ENCODE results near the gene RHOF.

Gene RHOF

GRCh38 chr12:121826318-121827150 lies 33.0 kb upstream of the RHOF start:
- no peak overlapping the region for H3K18ac ChIP-seq (ENCODE audit: low read length)
- H3K9me3 ChIP-seq (ENCODE audit: insufficient read depth, low read depth, low read length): no peaks in the 10 kb centered on the region
- H4K8ac ChIP-seq (ENCODE audit: low read depth, low read length): no peak overlapping the region
- H2BK120ac ChIP-seq (ENCODE audit: insufficient read depth, low read length, poor library complexity): no peak overlapping the region
- H3K4me2 ChIP-seq (ENCODE audit: low read length): no peak overlapping the region
- H3K27ac ChIP-seq (ENCODE audit: low read depth, low read length): no peak overlapping the region
- H3K14ac ChIP-seq (ENCODE audit: low read length): no peak overlapping the region
- H3K27me3 ChIP-seq (ENCODE audit: insufficient read depth, low read length): no peaks in the 10 kb centered on the region
- H4K12ac ChIP-seq (ENCODE audit: low read depth, low read length): no peak overlapping the region
- H4K91ac ChIP-seq (ENCODE audit: low read depth, low read length): no peak overlapping the region
- H3K4me3 ChIP-seq (ENCODE audit: low read depth, low read length): no peak overlapping the region
- H2AFZ ChIP-seq (ENCODE audit: insufficient read depth, low read length, poor library complexity): no peak overlapping the region
- no peak overlapping the region for H3K23ac ChIP-seq (ENCODE audit: low read length)
- peaks cover 67 to 78% of the 10 kb centered on the region in 2 experiments for H3K36me3 ChIP-seq (ENCODE audit: control insufficient read depth in 1 of 2, insufficient read depth in 2 of 2, low read length in 2 of 2)
- H3K4ac ChIP-seq (ENCODE audit: low read depth, low read length): no peak overlapping the region
- H2BK5ac ChIP-seq (ENCODE audit: low read depth, low read length, poor library complexity): no peak overlapping the region
- WGBS (ENCODE audit: extremely low coverage, insufficient coverage, insufficient read length): no CpG with 5 or more reads among the region's 18 CpGs
- no peak overlapping the region for H2AK5ac ChIP-seq (ENCODE audit: low read length)
- no peak overlapping the region for H3K9ac ChIP-seq (ENCODE audit: low read length)
- no peaks in the 10 kb centered on the region for H3K79me1 ChIP-seq (ENCODE audit: low read length)
- no peak for DNase-seq
- H3K79me2 ChIP-seq (ENCODE audit: control insufficient read depth, insufficient read depth, low read length, poor library complexity): no peaks in the 10 kb centered on the region
- H2BK12ac ChIP-seq (ENCODE audit: low read length): no peak overlapping the region
- no peaks in the 10 kb centered on the region for H3K4me1 ChIP-seq (ENCODE audit: control insufficient read depth in 1 of 2, insufficient read depth in 2 of 2, low read length in 2 of 2)

DNA sequence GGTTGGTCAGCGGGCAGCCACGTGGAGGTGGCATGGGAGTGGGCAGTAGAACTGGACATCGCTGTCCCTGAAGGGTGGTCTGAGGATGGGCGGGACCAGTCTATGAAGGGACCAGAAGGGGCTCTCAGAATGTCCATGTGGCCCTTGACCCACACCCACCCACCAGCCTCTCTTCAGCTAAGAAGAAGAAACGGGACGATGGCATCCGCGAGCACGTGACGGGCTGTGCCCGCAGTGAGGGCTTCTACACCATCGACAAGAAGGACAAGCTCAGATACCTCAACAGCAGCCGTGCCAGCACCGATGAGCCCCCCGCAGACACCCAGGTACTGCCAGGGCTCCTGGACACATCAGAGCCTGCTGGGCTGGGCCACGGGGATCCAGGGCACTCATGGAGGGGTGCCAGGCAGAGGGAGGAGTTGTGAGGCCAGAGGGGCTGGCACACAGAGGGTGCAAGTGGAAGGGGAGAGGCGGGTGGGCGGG lies 31.6 kb upstream of the RHOF start:
- Histone ChIP-seq H4K91ac (ENCODE audit: low read depth, low read length) (no peak overlapping the region), H2AK5ac (ENCODE audit: low read length) (no peak overlapping the region), H4K12ac (ENCODE audit: low read depth, low read length) (no peak overlapping the region), H2AFZ (ENCODE audit: insufficient read depth, low read length, poor library complexity) (no peak overlapping the region), H3K27ac (ENCODE audit: low read depth, low read length) (no peak overlapping the region), H2BK5ac (ENCODE audit: low read depth, low read length, poor library complexity) (no peak overlapping the region), H3K36me3 (ENCODE audit: control insufficient read depth in 1 of 2, insufficient read depth in 2 of 2, low read length in 2 of 2) (peaks cover 67 to 78% of the 10 kb centered on the region in 2 experiments), H3K4me3 (ENCODE audit: low read depth, low read length) (no peak overlapping the region), H4K8ac (ENCODE audit: low read depth, low read length) (no peak overlapping the region), H3K18ac (ENCODE audit: low read length) (no peak overlapping the region), H3K4me1 (ENCODE audit: control insufficient read depth in 1 of 2, insufficient read depth in 2 of 2, low read length in 2 of 2) (no peaks in the 10 kb centered on the region), H2BK120ac (ENCODE audit: insufficient read depth, low read length, poor library complexity) (no peak overlapping the region), H3K4ac (ENCODE audit: low read depth, low read length) (no peak overlapping the region), H3K79me1 (ENCODE audit: low read length) (no peaks in the 10 kb centered on the region), H3K9me3 (ENCODE audit: insufficient read depth, low read depth, low read length) (no peaks in the 10 kb centered on the region), H3K79me2 (ENCODE audit: control insufficient read depth, insufficient read depth, low read length, poor library complexity) (no peaks in the 10 kb centered on the region), H3K14ac (ENCODE audit: low read length) (no peak overlapping the region), H3K27me3 (ENCODE audit: insufficient read depth, low read length) (no peaks in the 10 kb centered on the region), H2BK12ac (ENCODE audit: low read length) (no peak overlapping the region), H3K4me2 (ENCODE audit: low read length) (no peak overlapping the region), H3K23ac (ENCODE audit: low read length) (no peak overlapping the region), H3K9ac (ENCODE audit: low read length) (no peak overlapping the region)
- DNase-seq: no peak
- no CpG with 5 or more reads among the region's 18 CpGs for WGBS (ENCODE audit: extremely low coverage, insufficient coverage, insufficient read length)

DNA sequence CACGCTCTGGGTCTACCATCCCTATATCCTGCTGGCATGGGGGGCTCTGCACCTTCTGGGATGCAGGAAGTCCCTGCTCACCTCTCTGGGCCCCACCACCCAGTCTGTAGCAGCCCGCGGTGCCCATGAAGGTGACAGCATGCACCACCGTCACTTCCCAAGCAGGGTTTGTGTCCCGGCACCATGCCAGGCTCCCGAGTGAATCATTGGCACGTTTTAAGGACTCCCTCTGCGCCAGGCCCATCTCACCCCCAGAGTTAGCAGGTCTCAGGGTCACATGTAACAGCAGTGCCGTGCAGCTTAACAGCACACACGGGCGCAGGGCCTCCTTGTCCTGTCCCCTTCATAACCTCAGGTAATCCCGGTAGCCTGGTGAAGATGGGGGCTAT lies 30.2 kb upstream of the RHOF start:
- H3K4ac ChIP-seq (ENCODE audit: low read depth, low read length): no peak overlapping the region
- H2BK12ac ChIP-seq (ENCODE audit: low read length): no peak overlapping the region
- no peak overlapping the region for H3K4me2 ChIP-seq (ENCODE audit: low read length)
- H3K4me1 ChIP-seq (ENCODE audit: control insufficient read depth in 1 of 2, insufficient read depth in 2 of 2, low read length in 2 of 2): no peaks in the 10 kb centered on the region
- no peak overlapping the region for H3K4me3 ChIP-seq (ENCODE audit: low read depth, low read length)
- no peaks in the 10 kb centered on the region for H3K9me3 ChIP-seq (ENCODE audit: insufficient read depth, low read depth, low read length)
- no peaks in the 10 kb centered on the region for H3K79me1 ChIP-seq (ENCODE audit: low read length)
- H4K91ac ChIP-seq (ENCODE audit: low read depth, low read length): no peak overlapping the region
- H4K8ac ChIP-seq (ENCODE audit: low read depth, low read length): no peak overlapping the region
- H3K27me3 ChIP-seq (ENCODE audit: insufficient read depth, low read length): no peaks in the 10 kb centered on the region
- DNase-seq: no peak
- H3K14ac ChIP-seq (ENCODE audit: low read length): no peak overlapping the region
- no peak overlapping the region for H3K23ac ChIP-seq (ENCODE audit: low read length)
- no peak overlapping the region for H2BK5ac ChIP-seq (ENCODE audit: low read depth, low read length, poor library complexity)
- H4K12ac ChIP-seq (ENCODE audit: low read depth, low read length): no peak overlapping the region
- peaks cover 67 to 76% of the 10 kb centered on the region in 2 experiments for H3K36me3 ChIP-seq (ENCODE audit: control insufficient read depth in 1 of 2, insufficient read depth in 2 of 2, low read length in 2 of 2)
- H2AK5ac ChIP-seq (ENCODE audit: low read length): no peak overlapping the region
- H2BK120ac ChIP-seq (ENCODE audit: insufficient read depth, low read length, poor library complexity): no peak overlapping the region
- H3K18ac ChIP-seq (ENCODE audit: low read length): no peak overlapping the region
- H3K9ac ChIP-seq (ENCODE audit: low read length): no peak overlapping the region
- WGBS (ENCODE audit: extremely low coverage, insufficient coverage, insufficient read length): no CpG with 5 or more reads among the region's 12 CpGs
- no peak overlapping the region for H3K27ac ChIP-seq (ENCODE audit: low read depth, low read length)
- H2AFZ ChIP-seq (ENCODE audit: insufficient read depth, low read length, poor library complexity): no peak overlapping the region
- H3K79me2 ChIP-seq (ENCODE audit: control insufficient read depth, insufficient read depth, low read length, poor library complexity): no peaks in the 10 kb centered on the region

- H3K4me2 ChIP-seq (ENCODE audit: low read length): no peak overlapping the region
- no peak for DNase-seq
- peaks cover 62 to 71% of the 10 kb centered on the region in 2 experiments for H3K36me3 ChIP-seq (ENCODE audit: control insufficient read depth in 1 of 2, insufficient read depth in 2 of 2, low read length in 2 of 2)
- no peak overlapping the region for H4K8ac ChIP-seq (ENCODE audit: low read depth, low read length)
- no peak overlapping the region for H3K27ac ChIP-seq (ENCODE audit: low read depth, low read length)
- H3K23ac ChIP-seq (ENCODE audit: low read length): no peak overlapping the region
- H2BK120ac ChIP-seq (ENCODE audit: insufficient read depth, low read length, poor library complexity): no peak overlapping the region
- no peaks in the 10 kb centered on the region for H3K4me1 ChIP-seq (ENCODE audit: control insufficient read depth in 1 of 2, insufficient read depth in 2 of 2, low read length in 2 of 2)
- H3K79me1 ChIP-seq (ENCODE audit: low read length): no peaks in the 10 kb centered on the region
- H2AK5ac ChIP-seq (ENCODE audit: low read length): no peak overlapping the region
- no peak overlapping the region for H3K4ac ChIP-seq (ENCODE audit: low read depth, low read length)
- no peak overlapping the region for H3K4me3 ChIP-seq (ENCODE audit: low read depth, low read length)
- no CpG with 5 or more reads among the region's 36 CpGs for WGBS (ENCODE audit: extremely low coverage, insufficient coverage, insufficient read length)
- H3K9me3 ChIP-seq (ENCODE audit: insufficient read depth, low read depth, low read length): no peaks in the 10 kb centered on the region
- H2BK5ac ChIP-seq (ENCODE audit: low read depth, low read length, poor library complexity): no peak overlapping the region
- H3K14ac ChIP-seq (ENCODE audit: low read length): no peak overlapping the region
- no peak overlapping the region for H2BK12ac ChIP-seq (ENCODE audit: low read length)
- no peak overlapping the region for H2AFZ ChIP-seq (ENCODE audit: insufficient read depth, low read length, poor library complexity)
- H4K91ac ChIP-seq (ENCODE audit: low read depth, low read length): no peak overlapping the region
- H3K27me3 ChIP-seq (ENCODE audit: insufficient read depth, low read length): no peaks in the 10 kb centered on the region
- H4K12ac ChIP-seq (ENCODE audit: low read depth, low read length): no peak overlapping the region
- no peak overlapping the region for H3K18ac ChIP-seq (ENCODE audit: low read length)
- H3K79me2 ChIP-seq (ENCODE audit: control insufficient read depth, insufficient read depth, low read length, poor library complexity): no peaks in the 10 kb centered on the region
- H3K9ac ChIP-seq (ENCODE audit: low read length): no peak overlapping the region
Measured at GRCh38 chr12:121823101-121823726, 29.7 kb upstream of the RHOF start.

All from trophoblast cell (in vitro differentiated cells and primary cell).